HepG2 (cell line): Measurements from ENCODE around the gene UBR1. TPM values are rescaled to one million over a fixed set of nuclear protein-coding genes. Genes with fewer than 3 reads are reported as not detected.

Experiments
- ATAC-seq: fragments of 200-7000 bp; cut with Tn5 transposase; 3 replicates; pipeline ENCODE4 v1.9.1; 2020; ENCODE audit warnings: mild to moderate bottlenecking, moderate library complexity
- BruUV-seq: library from RNA; stranded (reverse); fragments of 400-500 nt; replicated peaks from 2 replicates; lab custom pipeline; 2021; lab: Mats Ljungman, UMichigan
- CTCF ChIA-PET: fragments of 300-600 bp; formaldehyde crosslinking; extraction: SDS; loops from one replicate; lab custom pipeline; 2021; ENCODE audit warnings: low total read pairs, inconsistent platforms, low intra/inter-chr PET ratio; lab: Yijun Ruan, JAX
- POLR2A ChIA-PET: fragments of 350-600 bp; sonication (Branson Sonifier 250); formaldehyde crosslinking; loops from one replicate; lab custom pipeline; 2020; ENCODE audit warnings: antibody characterized with exemption, inconsistent platforms; lab: Yijun Ruan, JAX
- DNase-seq: peaks from one replicate; pipeline ENCODE4 v3.0.0-alpha.2; 2015; ENCODE audit warnings: low spot score
- FAIRE-seq: peaks from 3 replicates; lab custom pipeline; 2011; peaks lifted over from hg19 to GRCh38; lab: Jason Lieb, UNC
- H2AFZ ChIP-seq: one replicate; pipeline ENCODE4 v1.6.1; 2011; ENCODE audit warnings: low read length, inconsistent platforms
- H3K27ac ChIP-seq: fragments of 300-600 bp; 3 replicates; pipeline ENCODE4 v1.8.0; 2011; ENCODE audit warnings: mixed run types, mild to moderate bottlenecking, mixed read lengths, low read length, inconsistent platforms; ENCODE audit not compliant: insufficient read depth; ENCODE audit errors: extremely low read length
- H3K27me3 ChIP-seq, 2 experiments: fragments of 200-600 bp in 1 of 2; 2 replicates in 1 of 2; 3 replicates in 1 of 2; pipeline versions ENCODE4 v1.6.0 to v1.8.0; 2011; ENCODE audit warnings: low read length in 2 of 2, mild to moderate bottlenecking in 2 of 2, moderate library complexity in 2 of 2, inconsistent platforms in 1 of 2; ENCODE audit not compliant: insufficient read depth in 2 of 2, control insufficient read depth in 1 of 2
- H3K36me3 ChIP-seq, 2 experiments: fragments of 200-600 bp in 1 of 2; replicated peaks in 1 of 2; 2 replicates in 1 of 2; 3 replicates in 1 of 2; pipeline versions ENCODE4 v1.5.1 to v1.8.0; 2011; ENCODE audit warnings: low read length in 2 of 2, inconsistent platforms in 1 of 2; ENCODE audit not compliant: insufficient read depth in 2 of 2, control insufficient read depth in 1 of 2
- H3K4me1 ChIP-seq: 2 replicates; pipeline ENCODE4 v1.5.1; 2012; ENCODE audit warnings: low read length, inconsistent platforms; ENCODE audit not compliant: insufficient read depth
- H3K4me2 ChIP-seq: 2 replicates; pipeline ENCODE4 v1.6.0; 2011; ENCODE audit warnings: low read depth, low read length, inconsistent platforms
- H3K4me3 ChIP-seq, 3 experiments: fragments of 200-600 bp in 1 of 3; sonication (generic), shearing (Covaris generic) in 1 of 3; replicated peaks in 1 of 3; 2 replicates each; pipeline ENCODE4 v1.5.1; 2011 to 2016; ENCODE audit warnings: low read length in 3 of 3, inconsistent platforms in 2 of 3, low read depth in 2 of 3, mild to moderate bottlenecking in 2 of 3, control low read depth in 1 of 3, mixed read lengths in 1 of 3; ENCODE audit not compliant: insufficient read depth in 1 of 3
- H3K79me2 ChIP-seq: one replicate; pipeline ENCODE4 v1.6.1; 2011; ENCODE audit warnings: low read length, inconsistent platforms; ENCODE audit not compliant: insufficient read depth
- H3K9ac ChIP-seq: 2 replicates; pipeline ENCODE4 v1.6.0; 2011; ENCODE audit warnings: mild to moderate bottlenecking, low read depth, low read length, inconsistent platforms; ENCODE audit not compliant: insufficient read depth
- H3K9me3 ChIP-seq: 2 replicates; pipeline ENCODE4 v1.5.1; 2012; ENCODE audit warnings: mild to moderate bottlenecking, low read length
- H4K20me1 ChIP-seq: 2 replicates; pipeline ENCODE4 v1.6.0; 2011; ENCODE audit warnings: inconsistent platforms, mild to moderate bottlenecking, low read length, moderate library complexity; ENCODE audit not compliant: insufficient read depth
- AGO2 ChIP-seq: fragments of 200-400 bp; formaldehyde crosslinking; optimal IDR thresholded peaks from 2 replicates; pipeline ENCODE3; 2017; ENCODE audit warnings: mild to moderate bottlenecking, low read depth, low read length, moderate library complexity
- IRF9 ChIP-seq: sonication (generic); formaldehyde crosslinking; IDR thresholded peaks from 2 replicates; pipeline ENCODE4 v1.8.0; 2022; ENCODE audit warnings: missing genetic modification reagents, mild to moderate bottlenecking, borderline replicate concordance
- ISL2 ChIP-seq: sonication (generic); formaldehyde crosslinking; IDR thresholded peaks from 2 replicates; pipeline ENCODE4 v1.5.0; 2020; ENCODE audit warnings: missing genetic modification reagents
- MTF1 ChIP-seq: sonication (generic); formaldehyde crosslinking; IDR thresholded peaks from 2 replicates; pipeline ENCODE4 v1.5.0; 2020; ENCODE audit warnings: missing genetic modification reagents
- NFKBIZ ChIP-seq: IDR thresholded peaks from 2 replicates; pipeline ENCODE4 v1.6.1; 2018; ENCODE audit warnings: missing genetic modification reagents, missing compliant biosample characterization
- POLR2AphosphoS5 ChIP-seq: IDR thresholded peaks from 2 replicates; pipeline ENCODE4 v1.6.1; 2012; ENCODE audit warnings: low read depth, low read length
- SIN3B ChIP-seq: fragments of 150-350 bp; IDR thresholded peaks from 2 replicates; pipeline ENCODE4 v1.6.1; 2014; ENCODE audit warnings: low read length
- SMYD3 ChIP-seq: sonication (generic); formaldehyde crosslinking; IDR thresholded peaks from 2 replicates; pipeline ENCODE4 v1.8.1; 2023; ENCODE audit warnings: mild to moderate bottlenecking, missing genetic modification reagents
- ZFP36L1 ChIP-seq: sonication (generic); formaldehyde crosslinking; IDR thresholded peaks from 2 replicates; pipeline ENCODE4 v1.8.0; 2022; ENCODE audit warnings: mild to moderate bottlenecking, missing genetic modification reagents, moderate library complexity
- ZNF335 ChIP-seq: sonication (generic); formaldehyde crosslinking; IDR thresholded peaks from 2 replicates; pipeline ENCODE4 v1.4.0; 2020; ENCODE audit warnings: missing genetic modification reagents
- ZNF550 ChIP-seq: sonication (generic); formaldehyde crosslinking; IDR thresholded peaks from 2 replicates; pipeline ENCODE4 v1.4.0; 2020; ENCODE audit warnings: mild to moderate bottlenecking, missing genetic modification reagents, borderline replicate concordance
- ZNF558 ChIP-seq: sonication (generic); formaldehyde crosslinking; IDR thresholded peaks from 2 replicates; pipeline ENCODE4 v1.9.0; 2022; ENCODE audit warnings: mild to moderate bottlenecking, missing genetic modification reagents, borderline replicate concordance
- ZNF891 ChIP-seq: sonication (generic); formaldehyde crosslinking; IDR thresholded peaks from 2 replicates; pipeline ENCODE4 v1.5.0; 2020; ENCODE audit warnings: mild to moderate bottlenecking, missing genetic modification reagents
- WGBS: methylation state at CpG from one replicate; pipeline ENCODE4 v1.1.6; 2017; ENCODE audit warnings: low lambda C conversion rate; 5-methylcytosine and 5-hydroxymethylcytosine counted together
- in situ Hi-C: cut with HindIII; loops from 2 replicates; pipeline ENCODE4 v1.10.0; 2017; ENCODE audit warnings: low pct_unique_long_range_greater_than_20kb; ENCODE audit not compliant: extremely low pct_ligation_motif_present
- intact Hi-C: fragments of 100-400 bp; cut with micrococcal nuclease; formaldehyde crosslinking; loops from one replicate; pipeline ENCODE4 v1.10.0; 2022; ENCODE audit not compliant: unreplicated experiment
- polyA plus RNA-seq, 8 experiments: library from polyadenylated mRNA; depleted of rRNA in 3 of 8; stranded (reverse) in 7 of 8; unstranded in 1 of 8; fragments of >200 nt; fragmentation: Illumina TruSeq in 4 of 8; extraction: Trizol in 4 of 8; gene quantifications; 2 replicates each; pipeline versions ENCODE4 v1.2.1 to v1.2.3, GENCODE V29; 2011 to 2016; ENCODE audit warnings: low read depth in 4 of 8, missing spikeins in 1 of 8, mixed read lengths in 1 of 8; ENCODE audit not compliant: insufficient read depth in 1 of 8
- total RNA-seq, 5 experiments: library from RNA; depleted of rRNA; stranded (reverse); fragments of >200 nt; fragmentation: Illumina TruSeq; extraction: Trizol; gene quantifications; 2 replicates each; pipeline ENCODE4 v1.2.3, GENCODE V29; 2016; ENCODE audit warnings: low read depth in 1 of 5

Gene UBR1
- total and polyA plus RNA-seq, 2 of the 13 experiments (the other 11 are each of a cell fraction or from before 2014, with no cell fraction given) = 6.4 to 18.0 TPM

GRCh38 chr15:42999201-42999779 lies 106.5 kb downstream of the UBR1 start:
- in situ Hi-C loops (no loop called here), intact Hi-C loops (no loop called here)
- Histone ChIP-seq H3K79me2 (no peaks in the 10 kb centered on the region), H2AFZ (no peak overlapping the region), H3K4me2 (no peak overlapping the region), H3K36me3 (peaks cover 2 to 5% of the 10 kb centered on the region in 2 experiments; a peak in 1 of 5 replicates), H3K27ac (no peak overlapping the region), H3K4me1 (no peaks in the 10 kb centered on the region), H4K20me1 (no peaks in the 10 kb centered on the region), H3K4me3 (no peak overlapping the region), H3K9ac (no peak overlapping the region), H3K9me3 (no peaks in the 10 kb centered on the region), H3K27me3 (no peaks in the 10 kb centered on the region)
- DNase-seq (no peak), FAIRE-seq (no peak), ATAC-seq (no peak)
- ChIA-PET CTCF (no interaction called here), POLR2A (no interaction called here)
- BruUV-seq = no TSS peak
- TF ChIP-seq ZNF891 (CRISPR knock-in tag) = no peak
- no peak for TF ChIP-seq NFKBIZ (CRISPR knock-in tag)
- TF ChIP-seq IRF9 = no peak
- no peak for TF ChIP-seq SIN3B
- TF ChIP-seq MTF1 (CRISPR knock-in tag) = no peak
- no peak for TF ChIP-seq ZNF335 (CRISPR knock-in tag)
- TF ChIP-seq ZNF558 (CRISPR knock-in tag) = no peak
- TF ChIP-seq ZFP36L1 (CRISPR knock-in tag) = no peak
- TF ChIP-seq POLR2AphosphoS5 = no peak
- TF ChIP-seq ZNF550 = no peak
- TF ChIP-seq AGO2 = no peak
- no peak for TF ChIP-seq SMYD3
- TF ChIP-seq ISL2 (CRISPR knock-in tag) = no peak
- WGBS = over 99% methylated on average over 4 of the region's 4 CpGs
